Measurements from ENCODE around the gene ZG16.
"Not testable (repeated sequence)": the region's sequence is repeated elsewhere in the genome, so short reads cannot be mapped to it uniquely, and the experiment has no call there.

ZG16 gene

GRCh38 chr16:29747947-29748759 is 29.9 kb upstream of the ZG16 start:
- Histone ChIP-seq H3K27me3 (replicated peaks; ENCODE audit: control insufficient read depth, insufficient read depth, low read length) (no peaks in the 10 kb centered on the region), H3K36me3 (ENCODE audit: control insufficient read depth, insufficient read depth, low read length) (peaks cover 2% of the 10 kb centered on the region), H3K4me3 (replicated peaks; ENCODE audit: low read depth, low read length) (no peak overlapping the region)
- DNase-seq (ENCODE audit: extremely low read depth, insufficient read length), result no peak
- no peak for TF ChIP-seq CTCF (IDR thresholded peaks at IDR 0.05; ENCODE audit: insufficient read depth, low read length, poor library complexity, severe bottlenecking)

- H3K36me3 ChIP-seq (ENCODE audit: control insufficient read depth, insufficient read depth, low read length); H3K4me3 ChIP-seq (replicated peaks; ENCODE audit: low read depth, low read length); H3K27me3 ChIP-seq (replicated peaks; ENCODE audit: control insufficient read depth, insufficient read depth, low read length); DNase-seq (ENCODE audit: extremely low read depth, insufficient read length): not testable (repeated sequence)
These were observed 29.3 kb upstream of the ZG16 start for GRCh38 chr16:29748760-29749149.

- DNase-seq (ENCODE audit: extremely low read depth, insufficient read length), result no peak
- H3K4me3 ChIP-seq (replicated peaks; ENCODE audit: low read depth, low read length), result no peak overlapping the region
- no peak for TF ChIP-seq CTCF (IDR thresholded peaks at IDR 0.05; ENCODE audit: insufficient read depth, low read length, poor library complexity, severe bottlenecking)
- H3K27me3 ChIP-seq (replicated peaks; ENCODE audit: control insufficient read depth, insufficient read depth, low read length), result no peaks in the 10 kb centered on the region
- H3K36me3 ChIP-seq (ENCODE audit: control insufficient read depth, insufficient read depth, low read length), result no peaks in the 10 kb centered on the region
These were observed 24.5 kb upstream of the ZG16 start for GRCh38 chr16:29753516-29753915.

- no peak for TF ChIP-seq CTCF (IDR thresholded peaks at IDR 0.05; ENCODE audit: insufficient read depth, low read length, poor library complexity, severe bottlenecking)
- DNase-seq (ENCODE audit: extremely low read depth, insufficient read length), result no peak
- Histone ChIP-seq H3K36me3 (ENCODE audit: control insufficient read depth, insufficient read depth, low read length) (no peaks in the 10 kb centered on the region), H3K4me3 (replicated peaks; ENCODE audit: low read depth, low read length) (no peak overlapping the region), H3K27me3 (replicated peaks; ENCODE audit: control insufficient read depth, insufficient read depth, low read length) (no peaks in the 10 kb centered on the region)
These were observed 21.4 kb upstream of the ZG16 start for GRCh38 chr16:29756654-29757053.

GRCh38 chr16:29757086-29757485 is 21.0 kb upstream of the ZG16 start:
- not testable (repeated sequence) for H3K27me3 ChIP-seq (replicated peaks; ENCODE audit: control insufficient read depth, insufficient read depth, low read length); H3K36me3 ChIP-seq (ENCODE audit: control insufficient read depth, insufficient read depth, low read length); DNase-seq (ENCODE audit: extremely low read depth, insufficient read length); H3K4me3 ChIP-seq (replicated peaks; ENCODE audit: low read depth, low read length)

- DNase-seq (ENCODE audit: extremely low read depth, insufficient read length), result no peak
- H3K27me3 ChIP-seq (replicated peaks; ENCODE audit: control insufficient read depth, insufficient read depth, low read length), result no peaks in the 10 kb centered on the region
- TF ChIP-seq CTCF (IDR thresholded peaks at IDR 0.05; ENCODE audit: insufficient read depth, low read length, poor library complexity, severe bottlenecking), result no peak
- H3K4me3 ChIP-seq (replicated peaks; ENCODE audit: low read depth, low read length), result no peak overlapping the region
- H3K36me3 ChIP-seq (ENCODE audit: control insufficient read depth, insufficient read depth, low read length), result no peaks in the 10 kb centered on the region
These were observed 20.0 kb upstream of the ZG16 start for GRCh38 chr16:29757950-29758466.
